Nephron (organoid): ENCODE results near the gene ID1.

Experiments used
- H3K27ac Mint-ChIP-seq, 3 experiments: 2 replicates each; pipeline ENCODE4 v1.8.0; 2020; ENCODE audit warnings: mixed read lengths in 3 of 3, mild to moderate bottlenecking in 2 of 3, moderate library complexity in 1 of 3
- H3K27me3 Mint-ChIP-seq: 2 replicates; pipeline ENCODE4 v1.8.0; 2021; ENCODE audit warnings: low read depth, mild to moderate bottlenecking, moderate library complexity, mixed read lengths
- H3K36me3 Mint-ChIP-seq: 2 replicates; pipeline ENCODE4 v1.8.0; 2020; ENCODE audit warnings: low read depth, mixed read lengths
- H3K4me1 Mint-ChIP-seq: 2 replicates; pipeline ENCODE4 v1.8.0; 2020; ENCODE audit warnings: mixed read lengths
- H3K4me3 Mint-ChIP-seq, 3 experiments: 2 replicates each; pipeline ENCODE4 v1.8.0; 2020; ENCODE audit warnings: mild to moderate bottlenecking in 3 of 3, mixed read lengths in 3 of 3, moderate library complexity in 2 of 3
- H3K9me3 Mint-ChIP-seq: 2 replicates; pipeline ENCODE4 v1.8.0; 2020; ENCODE audit warnings: mixed read lengths
- TF ChIP-seq, protein P1 (sequence below), 3 experiments: fragments of 200-600 bp; sonication (generic); IDR thresholded peaks; one replicate each; pipeline ENCODE4 v1.5.0; 2021; ENCODE audit warnings: antibody characterized with exemption in 3 of 3; ENCODE audit not compliant: unreplicated experiment in 3 of 3

ID1 gene, protein sequence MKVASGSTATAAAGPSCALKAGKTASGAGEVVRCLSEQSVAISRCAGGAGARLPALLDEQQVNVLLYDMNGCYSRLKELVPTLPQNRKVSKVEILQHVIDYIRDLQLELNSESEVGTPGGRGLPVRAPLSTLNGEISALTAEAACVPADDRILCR

DNA sequence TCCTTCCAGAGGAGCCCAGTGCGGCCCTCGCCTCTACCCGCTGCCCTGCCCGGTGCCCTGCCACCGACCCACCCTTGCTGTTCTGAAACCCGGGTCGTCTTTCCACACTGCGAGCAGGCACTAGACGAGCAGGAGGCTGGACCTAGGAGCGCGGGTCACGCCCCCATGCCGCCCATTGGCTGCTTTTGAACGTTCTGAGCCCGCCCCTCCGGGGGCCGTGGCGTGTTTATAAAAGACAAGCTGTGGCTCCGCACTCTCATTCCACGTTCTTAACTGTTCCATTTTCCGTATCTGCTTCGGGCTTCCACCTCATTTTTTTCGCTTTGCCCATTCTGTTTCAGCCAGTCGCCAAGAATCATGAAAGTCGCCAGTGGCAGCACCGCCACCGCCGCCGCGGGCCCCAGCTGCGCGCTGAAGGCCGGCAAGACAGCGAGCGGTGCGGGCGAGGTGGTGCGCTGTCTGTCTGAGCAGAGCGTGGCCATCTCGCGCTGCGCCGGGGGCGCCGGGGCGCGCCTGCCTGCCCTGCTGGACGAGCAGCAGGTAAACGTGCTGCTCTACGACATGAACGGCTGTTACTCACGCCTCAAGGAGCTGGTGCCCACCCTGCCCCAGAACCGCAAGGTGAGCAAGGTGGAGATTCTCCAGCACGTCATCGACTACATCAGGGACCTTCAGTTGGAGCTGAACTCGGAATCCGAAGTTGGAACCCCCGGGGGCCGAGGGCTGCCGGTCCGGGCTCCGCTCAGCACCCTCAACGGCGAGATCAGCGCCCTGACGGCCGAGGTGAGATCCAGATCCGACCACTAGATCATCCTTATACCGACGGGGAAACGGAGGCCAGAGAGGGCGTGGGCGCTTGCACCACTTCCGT, at the start of gene ID1:
TSS of gene ID1 (plus strand) at position 259 of the 871 bp plus-strand sequence. CDS start at position 358, 99 bp downstream.
- peak within 1 kb of the TSS; percentile 90 to 96 (median 91) for H3K4me3 Mint-ChIP-seq
- TF ChIP-seq, protein P1, sequence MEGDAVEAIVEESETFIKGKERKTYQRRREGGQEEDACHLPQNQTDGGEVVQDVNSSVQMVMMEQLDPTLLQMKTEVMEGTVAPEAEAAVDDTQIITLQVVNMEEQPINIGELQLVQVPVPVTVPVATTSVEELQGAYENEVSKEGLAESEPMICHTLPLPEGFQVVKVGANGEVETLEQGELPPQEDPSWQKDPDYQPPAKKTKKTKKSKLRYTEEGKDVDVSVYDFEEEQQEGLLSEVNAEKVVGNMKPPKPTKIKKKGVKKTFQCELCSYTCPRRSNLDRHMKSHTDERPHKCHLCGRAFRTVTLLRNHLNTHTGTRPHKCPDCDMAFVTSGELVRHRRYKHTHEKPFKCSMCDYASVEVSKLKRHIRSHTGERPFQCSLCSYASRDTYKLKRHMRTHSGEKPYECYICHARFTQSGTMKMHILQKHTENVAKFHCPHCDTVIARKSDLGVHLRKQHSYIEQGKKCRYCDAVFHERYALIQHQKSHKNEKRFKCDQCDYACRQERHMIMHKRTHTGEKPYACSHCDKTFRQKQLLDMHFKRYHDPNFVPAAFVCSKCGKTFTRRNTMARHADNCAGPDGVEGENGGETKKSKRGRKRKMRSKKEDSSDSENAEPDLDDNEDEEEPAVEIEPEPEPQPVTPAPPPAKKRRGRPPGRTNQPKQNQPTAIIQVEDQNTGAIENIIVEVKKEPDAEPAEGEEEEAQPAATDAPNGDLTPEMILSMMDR (IDR thresholded peaks at IDR 0.05; ENCODE audit: unreplicated experiment in 3 of 3) = no peak
- peaks cover 13% of the 10 kb centered on the region for H3K36me3 Mint-ChIP-seq
- H3K27me3 Mint-ChIP-seq = peaks cover 6% of the 10 kb centered on the region
- peak within 1 kb of the TSS; percentile 95 to 100 (median 99) for H3K27ac Mint-ChIP-seq
- H3K9me3 Mint-ChIP-seq = no peaks in the 10 kb centered on the region
- H3K4me1 Mint-ChIP-seq = peaks cover 37% of the 10 kb centered on the region

DNA sequence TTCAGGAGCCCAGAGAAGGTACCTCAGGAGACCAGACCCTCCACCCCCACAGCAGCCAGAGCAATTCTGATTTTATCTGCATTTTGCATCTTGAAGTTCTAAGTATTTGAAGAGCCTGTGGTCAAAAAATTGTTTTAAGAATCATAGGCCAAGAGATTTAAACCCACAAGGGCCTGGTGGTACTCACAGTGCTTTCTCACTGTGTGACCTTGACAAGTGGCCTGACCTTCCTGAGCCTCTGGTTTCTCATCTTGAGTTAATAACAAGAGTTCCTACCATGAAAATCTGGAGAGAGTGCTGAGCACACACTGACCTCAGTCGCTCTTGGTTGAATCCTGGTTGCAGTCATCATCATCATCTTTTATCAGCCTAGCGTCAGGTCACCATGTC, 45.4 kb upstream of the ID1 start:
- Mint-ChIP-seq H3K27ac (peak overlapping the region in 2 of 3 experiments; percentile 62 to 89), H3K4me3 (no peak overlapping the region), H3K9me3 (no peaks in the 10 kb centered on the region), H3K4me1 (peaks cover 5% of the 10 kb centered on the region), H3K27me3 (no peaks in the 10 kb centered on the region), H3K36me3 (peaks cover 40% of the 10 kb centered on the region)
- TF ChIP-seq, protein P1 (IDR thresholded peaks at IDR 0.05; ENCODE audit: unreplicated experiment in 3 of 3) = no peak

DNA sequence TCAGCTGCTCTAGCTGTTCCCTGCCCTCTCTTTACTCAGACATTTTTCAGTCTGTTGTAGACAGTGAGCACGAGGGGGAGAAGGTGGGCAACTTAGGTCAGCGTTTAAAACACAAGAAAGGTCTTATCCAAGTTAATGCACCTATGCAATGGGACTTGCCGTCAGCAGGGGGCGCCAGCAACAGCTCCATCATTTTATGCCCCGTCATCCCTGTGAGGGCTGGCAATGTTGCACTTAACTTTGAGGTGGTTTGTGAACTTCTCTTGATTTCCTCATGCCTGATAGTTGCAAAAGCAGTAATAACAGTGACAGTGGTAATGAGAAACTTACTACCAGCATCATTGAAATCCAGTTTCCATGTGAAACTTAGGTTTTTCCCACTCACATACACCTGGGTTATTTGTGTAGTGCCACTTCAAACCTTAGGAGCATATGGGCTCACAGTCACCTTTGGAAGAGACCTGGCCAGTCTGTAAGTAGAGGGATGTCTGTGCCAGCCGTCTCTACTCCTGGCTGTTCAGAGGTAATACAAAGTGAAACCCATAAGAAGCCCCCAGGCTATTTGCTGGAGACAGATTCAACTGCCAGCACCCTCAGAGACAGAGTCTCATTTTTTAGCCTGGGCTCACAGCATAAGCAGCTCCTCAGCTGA, 44.9 kb upstream of the ID1 start:
- peaks cover 40% of the 10 kb centered on the region for H3K36me3 Mint-ChIP-seq
- peak overlapping the region in 2 of 3 experiments; percentile 62 to 89 for H3K27ac Mint-ChIP-seq
- no peaks in the 10 kb centered on the region for H3K9me3 Mint-ChIP-seq
- H3K4me1 Mint-ChIP-seq = peaks cover 5% of the 10 kb centered on the region
- H3K4me3 Mint-ChIP-seq = no peak overlapping the region
- H3K27me3 Mint-ChIP-seq = no peaks in the 10 kb centered on the region
- TF ChIP-seq, protein P1 (IDR thresholded peaks at IDR 0.05; ENCODE audit: unreplicated experiment in 3 of 3) = peak; percentile 76 to 86 (median 85)

DNA sequence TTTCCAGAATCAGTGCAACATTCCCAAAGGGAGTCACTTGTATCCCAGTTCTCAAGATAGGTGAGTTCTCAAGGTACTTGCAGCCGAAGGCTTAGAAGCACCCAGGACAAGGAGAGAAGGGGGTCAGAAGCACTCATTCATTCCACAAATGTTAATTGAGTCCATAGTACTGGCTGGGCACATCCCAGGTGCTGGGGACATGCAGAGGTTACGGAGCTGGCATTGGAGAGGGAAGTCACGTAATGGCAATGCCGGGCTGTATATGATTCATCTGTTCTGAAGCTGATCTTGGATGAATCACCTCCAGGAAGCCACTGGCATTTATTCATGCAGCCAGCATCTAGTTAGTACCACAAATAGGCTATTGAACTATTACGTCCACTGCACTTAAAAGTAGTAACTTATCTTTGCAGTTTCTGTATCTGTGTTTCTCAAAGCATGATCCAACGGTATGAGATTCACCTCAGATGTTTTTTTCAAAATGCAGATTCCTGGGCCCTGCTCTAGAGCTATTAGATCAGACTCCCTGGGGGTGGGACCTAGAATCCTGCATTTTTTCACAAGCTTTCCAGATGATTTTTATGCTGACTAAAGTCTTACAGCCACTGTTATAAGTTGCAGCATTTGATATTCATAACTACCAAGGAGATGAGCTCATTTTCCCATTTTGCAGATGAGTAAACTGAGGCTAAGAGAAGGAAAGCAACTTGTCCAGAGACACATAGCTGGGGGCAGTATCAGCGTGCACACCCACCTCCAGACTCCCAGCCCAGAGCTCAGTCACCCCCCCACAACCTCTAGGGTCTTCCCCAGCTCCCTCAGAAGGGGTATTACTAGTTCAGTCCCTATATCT, 44.1 kb upstream of the ID1 start:
- Mint-ChIP-seq H3K36me3 (peaks cover 44% of the 10 kb centered on the region), H3K27ac (no peak overlapping the region), H3K9me3 (no peaks in the 10 kb centered on the region), H3K27me3 (no peaks in the 10 kb centered on the region), H3K4me3 (no peak overlapping the region), H3K4me1 (peaks cover 5% of the 10 kb centered on the region)
- TF ChIP-seq, protein P1 (IDR thresholded peaks at IDR 0.05; ENCODE audit: unreplicated experiment in 3 of 3) = no peak

DNA sequence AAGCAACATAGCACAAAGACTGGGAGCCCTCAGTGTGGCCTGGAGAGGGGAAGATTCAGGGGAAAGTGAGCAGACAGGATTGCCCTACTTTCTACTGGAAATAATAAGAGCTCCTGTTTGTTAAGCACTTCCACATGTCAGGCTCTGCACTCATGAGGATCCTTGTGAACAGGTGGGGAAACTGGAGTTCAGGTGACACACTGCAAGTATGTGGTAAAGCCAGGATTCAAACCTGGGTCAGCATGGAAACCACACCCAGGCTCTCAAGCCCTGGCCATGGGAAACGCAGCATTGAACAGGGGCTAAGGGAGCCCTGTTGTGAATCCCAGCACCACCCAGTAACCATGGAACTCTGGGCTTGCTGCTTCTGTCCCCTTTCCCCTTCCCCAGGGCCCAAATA, 42.8 kb upstream of the ID1 start:
- H3K4me3 Mint-ChIP-seq = no peak overlapping the region

More for the DNA sequence above, 42.8 kb upstream of the ID1 start:
- Mint-ChIP-seq H3K4me1 (peaks cover 9% of the 10 kb centered on the region), H3K9me3 (no peaks in the 10 kb centered on the region), H3K27me3 (no peaks in the 10 kb centered on the region), H3K36me3 (peaks cover 40% of the 10 kb centered on the region), H3K27ac (peak overlapping the region in 1 of 3 experiments; percentile 42)
- TF ChIP-seq, protein P1 (IDR thresholded peaks at IDR 0.05; ENCODE audit: unreplicated experiment in 3 of 3) = no peak
